Hepatocyte (in vitro differentiated cells): Measurements from ENCODE around the gene CTNNA3.

Source experiments
- EZH2 ChIP-seq: fragments of 200-600 bp; sonication (generic); IDR thresholded peaks from 2 replicates; pipeline ENCODE4 v1.6.1; 2016; ENCODE audit warnings: antibody characterized with exemption, mild to moderate bottlenecking, borderline replicate concordance
- EZH2phosphoT487 ChIP-seq: fragments of 200-600 bp; sonication (generic); IDR thresholded peaks from one replicate; pipeline ENCODE4 v1.6.1; 2018; ENCODE audit warnings: antibody characterized with exemption, mild to moderate bottlenecking, low read depth, moderate library complexity; ENCODE audit not compliant: unreplicated experiment, severe bottlenecking
- TF ChIP-seq, protein P1 (sequence below): fragments of 200-600 bp; sonication (generic); IDR thresholded peaks from 2 replicates; pipeline ENCODE4 v1.5.1; 2016; ENCODE audit warnings: antibody characterized with exemption, mild to moderate bottlenecking; ENCODE audit not compliant: poor library complexity

DNA sequence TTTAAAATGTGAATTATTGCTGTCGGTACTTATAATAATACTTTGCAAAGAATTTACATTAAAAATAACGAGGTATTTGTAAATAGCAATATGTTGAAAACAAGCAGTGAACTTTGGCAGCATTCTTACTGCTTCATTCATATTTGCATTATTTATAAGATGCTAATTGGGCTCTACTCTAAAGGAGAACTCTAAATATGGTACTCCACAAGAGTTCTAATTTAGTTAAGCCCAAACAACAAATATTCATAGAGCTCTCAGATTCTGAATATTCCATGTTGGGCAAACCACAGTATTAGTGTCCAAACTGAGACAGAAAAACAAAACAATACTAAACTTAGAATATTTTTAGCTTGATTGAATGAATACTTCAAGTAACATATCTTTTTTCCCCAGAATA is 1674.6 kb downstream of the CTNNA3 start:
- TF ChIP-seq, protein P1, sequence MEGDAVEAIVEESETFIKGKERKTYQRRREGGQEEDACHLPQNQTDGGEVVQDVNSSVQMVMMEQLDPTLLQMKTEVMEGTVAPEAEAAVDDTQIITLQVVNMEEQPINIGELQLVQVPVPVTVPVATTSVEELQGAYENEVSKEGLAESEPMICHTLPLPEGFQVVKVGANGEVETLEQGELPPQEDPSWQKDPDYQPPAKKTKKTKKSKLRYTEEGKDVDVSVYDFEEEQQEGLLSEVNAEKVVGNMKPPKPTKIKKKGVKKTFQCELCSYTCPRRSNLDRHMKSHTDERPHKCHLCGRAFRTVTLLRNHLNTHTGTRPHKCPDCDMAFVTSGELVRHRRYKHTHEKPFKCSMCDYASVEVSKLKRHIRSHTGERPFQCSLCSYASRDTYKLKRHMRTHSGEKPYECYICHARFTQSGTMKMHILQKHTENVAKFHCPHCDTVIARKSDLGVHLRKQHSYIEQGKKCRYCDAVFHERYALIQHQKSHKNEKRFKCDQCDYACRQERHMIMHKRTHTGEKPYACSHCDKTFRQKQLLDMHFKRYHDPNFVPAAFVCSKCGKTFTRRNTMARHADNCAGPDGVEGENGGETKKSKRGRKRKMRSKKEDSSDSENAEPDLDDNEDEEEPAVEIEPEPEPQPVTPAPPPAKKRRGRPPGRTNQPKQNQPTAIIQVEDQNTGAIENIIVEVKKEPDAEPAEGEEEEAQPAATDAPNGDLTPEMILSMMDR, result no peak
- TF ChIP-seq EZH2phosphoT487, result no peak
- no peak for TF ChIP-seq EZH2
